Occipital lobe (tissue), 1 donor: ENCODE data around the gene SMIM17. TPM values are rescaled to one million over a fixed set of nuclear protein-coding genes. Genes with fewer than 3 reads are reported as not detected.

ENCODE experiments used
- total RNA-seq: library from RNA; depleted of rRNA; stranded (reverse); fragments of >200 nt; gene quantifications from one replicate; pipeline ENCODE4 v1.2.3, GENCODE V29; 2014

SMIM17 gene
- total RNA-seq, 1 donor from 2014 or later, result 20.3 TPM

Other genes starting within 250 kb of the SMIM17 start
- gene ZNF582, start 249.6 kb upstream of the SMIM17 start, total RNA-seq, result 4.8 TPM
- gene ZNF583, start 238.8 kb upstream of the SMIM17 start, total RNA-seq, result 54.7 TPM
- 24.5 TPM for gene ZNF667, start 165.8 kb upstream of the SMIM17 start, total RNA-seq
- gene ZNF471, start 135.3 kb upstream of the SMIM17 start, total RNA-seq, result 18.4 TPM
- gene ZFP28, start 104.2 kb upstream of the SMIM17 start, total RNA-seq, result 45.4 TPM
- gene ZNF470, start 75.7 kb upstream of the SMIM17 start, total RNA-seq, result 13.7 TPM
- gene ZNF71, start 47.9 kb upstream of the SMIM17 start, total RNA-seq, result 19.5 TPM
- 7.8 TPM for gene ZNF835, start 28.6 kb downstream of the SMIM17 start, total RNA-seq
- 62.5 TPM for gene PEG3, start 197.6 kb downstream of the SMIM17 start, total RNA-seq
- 1.7 TPM for gene ZIM2, start 197.6 kb downstream of the SMIM17 start, total RNA-seq